ENCODE measurements around the gene STYXL2.
A peak's percentile ranks its signal among the peaks of the same experiment; 100 is the strongest.

STYXL2 gene

DNA sequence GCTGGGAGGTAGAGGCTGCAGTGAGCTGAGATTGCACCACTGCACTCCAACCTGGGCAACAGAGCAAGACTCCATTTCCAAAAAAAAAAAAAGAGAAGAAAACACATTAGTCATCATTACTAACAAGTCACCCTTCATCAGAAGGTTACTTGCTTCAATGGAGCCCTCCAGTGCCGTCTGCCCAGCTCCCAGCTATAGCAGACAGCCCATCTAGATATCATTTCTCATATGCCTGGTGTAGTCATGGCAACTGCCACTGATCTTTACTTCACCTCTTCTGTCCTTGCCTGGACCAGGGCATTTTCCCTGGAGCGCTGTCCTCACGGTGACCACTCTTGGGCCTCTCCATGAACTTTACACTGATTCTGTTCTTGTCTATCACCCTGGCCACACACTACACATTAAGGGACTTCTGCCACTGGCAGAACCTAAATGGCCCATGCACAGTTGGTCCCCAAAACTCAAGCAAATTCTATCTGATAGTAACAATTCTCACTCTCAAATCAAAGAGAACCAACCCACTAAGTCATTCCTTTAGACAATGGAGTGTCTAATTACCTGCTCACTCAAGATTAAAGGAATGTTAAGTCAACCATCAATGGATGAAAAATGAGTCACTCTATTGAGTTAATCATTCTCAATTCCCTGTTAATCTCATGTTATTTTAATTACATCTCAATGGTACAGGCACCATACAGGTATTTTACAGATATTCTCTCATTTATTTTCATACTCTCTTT lies 16.6 kb upstream of the STYXL2 start:
- DNase-seq (ENCODE audit: insufficient read length, low spot score) (no peak), FAIRE-seq (no peak)

DNA sequence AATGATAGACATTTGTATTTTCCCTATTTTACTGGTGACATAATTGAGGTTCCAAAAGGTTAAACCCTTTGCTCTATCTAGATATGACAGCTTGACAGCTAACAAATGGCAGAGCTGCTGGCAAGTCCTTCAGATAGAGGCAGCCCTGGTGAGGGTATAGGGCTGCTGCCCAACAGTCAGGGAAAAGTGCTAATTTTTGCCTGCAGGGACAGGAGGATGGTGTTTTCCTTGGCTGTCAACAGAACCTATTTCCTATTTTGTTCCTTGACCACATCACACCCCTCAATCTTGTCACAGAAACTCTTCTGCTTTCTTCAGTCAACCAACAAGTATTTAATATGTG lies 16.0 kb upstream of the STYXL2 start:
- DNase-seq (ENCODE audit: insufficient read length, low spot score) (no peak), FAIRE-seq (no peak)

DNA sequence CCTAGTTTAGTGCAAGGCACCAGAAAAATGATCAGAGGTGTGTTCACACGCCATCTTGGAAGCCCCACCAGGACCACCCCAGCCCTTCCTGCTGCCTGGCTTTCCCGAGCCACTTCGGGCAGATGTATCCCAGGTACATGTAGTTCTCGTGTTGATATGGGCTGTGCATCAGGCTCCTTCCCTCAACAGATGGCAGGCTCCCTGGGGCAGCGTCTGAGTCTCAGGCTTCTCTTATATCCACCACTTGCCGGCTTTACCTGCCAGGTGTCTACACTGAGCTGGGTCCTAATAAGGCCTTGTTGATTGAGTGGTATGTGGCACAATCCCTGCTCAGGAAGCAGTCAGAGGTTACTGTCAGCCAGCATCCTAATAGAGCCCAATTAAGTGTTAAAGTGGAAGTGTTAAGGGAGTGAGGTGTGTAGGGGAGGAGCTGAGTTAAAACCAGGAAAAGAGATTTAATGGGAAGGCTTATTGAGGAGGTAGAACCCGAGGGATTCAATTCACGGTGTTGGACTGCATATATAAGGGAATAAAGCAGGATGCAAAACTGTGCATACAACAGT lies 12.2 kb upstream of the STYXL2 start:
- DNase-seq (ENCODE audit: insufficient read length, low spot score) (no peak), FAIRE-seq (no peak)

DNA sequence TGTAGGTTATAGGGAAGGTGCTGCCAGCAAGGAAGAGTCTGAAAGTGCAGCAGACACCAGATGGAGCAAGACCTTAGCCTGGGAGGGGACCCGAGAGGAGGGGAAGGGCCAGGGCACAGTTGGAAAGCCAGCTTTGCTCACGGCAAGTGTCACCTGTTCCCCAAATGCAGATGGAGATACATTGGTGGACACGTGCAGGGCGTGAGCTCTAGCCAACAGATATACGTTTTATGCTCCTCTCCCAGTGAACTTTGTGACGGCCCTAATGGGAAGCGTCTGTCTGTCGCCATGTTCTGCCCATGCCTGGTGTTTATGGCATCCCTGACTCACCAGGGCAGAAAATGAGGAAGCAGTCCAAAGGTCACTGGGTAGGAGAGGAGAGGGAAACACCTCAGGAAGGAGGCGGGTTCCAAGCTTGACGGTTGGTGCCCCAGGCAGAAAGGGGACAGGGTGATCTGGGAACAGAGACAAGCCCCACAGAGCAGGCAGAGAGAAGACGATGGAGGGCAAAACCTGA lies 11.3 kb upstream of the STYXL2 start:
- DNase-seq (ENCODE audit: insufficient read length, low spot score) (no peak), FAIRE-seq (no peak)

DNA sequence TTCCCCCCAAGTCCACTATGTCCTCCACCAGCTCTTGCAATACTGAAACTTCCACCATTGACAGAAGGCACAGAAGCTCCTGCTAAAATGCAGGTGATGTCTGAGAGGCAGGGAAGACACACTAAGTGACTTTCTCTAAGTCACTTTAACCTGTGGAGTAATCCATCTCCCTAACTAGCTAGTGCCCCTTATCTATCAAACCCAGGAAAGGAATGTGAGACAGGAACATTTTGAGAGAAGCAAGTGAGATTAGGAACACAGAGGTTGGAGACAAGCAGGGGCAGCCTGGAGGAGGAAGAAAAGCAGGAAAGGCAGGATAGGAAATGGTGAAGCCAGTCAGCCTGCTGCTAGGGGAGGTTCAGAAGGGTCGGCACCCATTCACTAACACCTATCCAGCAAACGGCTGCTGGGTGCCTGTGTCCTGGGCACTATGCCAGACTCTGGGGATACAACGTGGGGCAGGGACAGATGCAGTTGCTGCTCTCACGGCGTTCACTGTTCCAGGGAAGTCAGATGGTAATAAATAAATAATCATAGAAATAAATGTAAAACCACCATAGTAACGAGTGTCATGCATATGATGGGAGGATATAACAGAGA lies 10.7 kb upstream of the STYXL2 start:
- no peak for FAIRE-seq

DNA sequence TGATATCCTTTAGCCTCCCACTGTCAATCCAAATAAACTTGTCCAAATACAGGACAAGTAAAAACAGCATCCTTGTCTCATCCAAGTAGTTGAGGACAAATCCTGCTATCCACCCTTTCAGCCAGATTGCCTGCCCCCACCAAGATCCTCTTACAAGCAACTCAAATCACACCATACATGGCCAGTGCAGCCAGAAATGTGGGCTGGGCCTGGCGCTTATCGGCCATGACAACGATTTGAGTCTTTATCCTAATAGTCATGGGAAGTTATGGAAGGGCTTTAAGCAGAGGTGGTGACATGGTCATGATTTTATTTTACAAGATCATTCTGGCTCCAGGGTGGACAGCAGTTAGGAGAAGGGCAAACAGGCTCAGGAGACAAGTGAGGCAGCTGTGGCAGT lies 10.0 kb upstream of the STYXL2 start:
- FAIRE-seq (no peak), DNase-seq (ENCODE audit: insufficient read length, low spot score) (no peak)

More for the DNA sequence above, 10.7 kb upstream of the STYXL2 start:
- no peak for DNase-seq (ENCODE audit: insufficient read length, low spot score)

DNA sequence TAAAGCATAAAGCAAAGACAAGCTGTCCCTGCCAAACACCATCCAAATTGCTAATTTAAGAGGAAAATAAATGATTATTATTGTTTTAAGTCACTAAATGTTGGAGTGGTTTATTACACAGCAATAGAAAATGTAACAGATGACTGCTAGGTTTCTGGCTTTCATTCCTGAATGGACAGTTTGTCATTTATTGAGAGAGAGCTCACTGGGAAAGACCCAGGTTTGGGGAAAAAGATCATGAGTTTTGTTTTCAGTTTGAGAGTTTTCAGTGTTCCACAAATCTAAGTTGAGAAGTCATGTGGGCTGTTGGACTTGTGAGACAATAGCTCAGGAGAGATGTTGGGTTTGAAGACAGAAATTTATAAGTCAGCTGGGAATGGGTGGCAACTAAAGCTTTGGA lies 9.1 kb upstream of the STYXL2 start:
- DNase-seq (ENCODE audit: insufficient read length, low spot score) (no peak), FAIRE-seq (no peak)

DNA sequence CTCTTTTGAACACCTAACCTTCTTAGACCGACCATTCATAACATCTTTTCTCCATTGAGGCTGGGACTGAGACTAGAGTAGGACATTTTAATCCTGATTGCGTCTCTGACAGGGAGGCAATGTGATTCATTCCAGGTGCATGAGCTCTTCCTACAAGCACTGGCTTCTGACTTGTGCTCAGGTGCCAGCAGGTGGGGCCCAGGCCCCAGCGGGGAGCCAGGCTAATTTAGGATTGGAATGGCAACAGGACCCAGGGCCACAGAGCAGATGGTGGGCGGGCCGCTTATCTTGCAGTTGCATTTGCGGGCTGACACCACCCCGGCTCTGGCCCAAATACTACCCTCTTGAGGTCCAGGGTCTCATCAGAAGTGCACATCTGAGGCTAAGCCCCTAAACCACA lies 7.8 kb upstream of the STYXL2 start:
- FAIRE-seq (no peak), DNase-seq (ENCODE audit: insufficient read length, low spot score) (no peak)

DNA sequence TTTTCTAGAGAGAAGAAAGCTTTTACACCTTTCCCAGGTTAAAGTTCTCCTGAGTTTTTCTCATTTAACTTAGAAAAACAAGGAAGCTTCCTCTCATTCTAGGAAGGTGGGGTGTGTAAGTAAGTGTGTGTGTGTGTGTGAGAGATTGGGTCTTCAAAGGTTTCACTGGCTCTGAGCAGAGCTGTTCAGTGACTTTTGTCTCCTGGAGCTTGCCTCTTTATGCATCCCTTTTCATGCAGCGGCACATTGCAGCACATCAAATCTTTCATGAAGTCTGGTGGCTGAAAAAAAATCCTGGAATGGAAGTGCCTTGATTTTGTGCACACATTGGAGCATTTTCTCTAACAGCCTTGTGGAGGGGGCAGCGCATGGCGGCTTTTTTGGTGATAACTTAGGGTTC lies 7.1 kb upstream of the STYXL2 start:
- FAIRE-seq (no peak), DNase-seq (ENCODE audit: insufficient read length, low spot score) (no peak)

DNA sequence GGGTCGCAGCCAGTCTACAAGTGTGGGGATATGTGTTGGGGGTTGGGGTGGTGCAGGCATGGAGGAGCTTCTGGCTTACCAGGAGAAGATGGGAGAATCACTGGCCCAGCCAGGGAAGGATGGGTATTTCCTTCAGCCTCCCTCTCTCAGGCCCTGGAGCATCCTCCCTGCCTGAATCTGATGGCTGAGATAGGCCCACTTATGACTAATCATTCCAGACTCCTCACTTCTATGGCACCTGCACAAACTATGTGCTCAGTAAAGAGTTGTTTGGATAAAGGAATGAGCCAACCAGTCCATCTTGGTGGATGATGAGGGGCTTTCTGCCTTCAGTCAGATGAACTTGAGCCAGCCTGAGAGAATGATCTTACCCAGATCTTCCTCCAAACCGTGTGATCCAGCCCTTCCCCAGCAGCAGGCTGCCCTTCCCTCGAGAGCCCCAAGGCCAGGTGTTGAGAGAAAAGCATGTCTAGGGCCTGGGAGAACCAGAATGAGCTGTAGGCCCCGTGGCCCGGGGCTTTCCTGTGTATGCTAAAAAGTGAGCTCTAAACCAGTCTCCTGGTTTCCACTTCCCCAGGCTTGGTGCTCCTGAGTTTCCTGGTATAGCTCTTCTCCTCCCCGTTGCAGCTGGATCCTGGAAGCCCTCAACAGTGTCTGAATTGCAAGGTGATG lies 5.0 kb upstream of the STYXL2 start:
- FAIRE-seq: no peak
- no peak for DNase-seq (ENCODE audit: insufficient read length, low spot score)

DNA sequence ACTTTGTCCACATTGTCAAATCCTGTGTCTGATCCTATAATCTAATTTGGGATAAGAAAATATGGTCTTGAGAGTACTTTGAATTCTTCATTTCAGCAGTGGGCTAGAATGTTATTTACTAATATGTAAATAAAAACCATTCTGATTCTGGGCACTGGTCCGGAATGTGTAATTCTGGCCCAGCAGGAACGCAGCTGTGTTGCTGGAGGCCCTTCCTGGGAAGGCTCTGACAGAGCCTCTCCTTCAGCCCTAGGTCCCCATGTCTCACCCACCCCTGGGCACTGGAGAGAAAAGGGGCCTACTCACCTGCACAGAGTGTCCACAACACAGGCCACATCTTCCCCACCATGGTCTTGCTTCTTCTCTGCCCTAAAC lies 3.9 kb upstream of the STYXL2 start:
- DNase-seq (ENCODE audit: insufficient read length, low spot score) (no peak), FAIRE-seq (no peak)

DNA sequence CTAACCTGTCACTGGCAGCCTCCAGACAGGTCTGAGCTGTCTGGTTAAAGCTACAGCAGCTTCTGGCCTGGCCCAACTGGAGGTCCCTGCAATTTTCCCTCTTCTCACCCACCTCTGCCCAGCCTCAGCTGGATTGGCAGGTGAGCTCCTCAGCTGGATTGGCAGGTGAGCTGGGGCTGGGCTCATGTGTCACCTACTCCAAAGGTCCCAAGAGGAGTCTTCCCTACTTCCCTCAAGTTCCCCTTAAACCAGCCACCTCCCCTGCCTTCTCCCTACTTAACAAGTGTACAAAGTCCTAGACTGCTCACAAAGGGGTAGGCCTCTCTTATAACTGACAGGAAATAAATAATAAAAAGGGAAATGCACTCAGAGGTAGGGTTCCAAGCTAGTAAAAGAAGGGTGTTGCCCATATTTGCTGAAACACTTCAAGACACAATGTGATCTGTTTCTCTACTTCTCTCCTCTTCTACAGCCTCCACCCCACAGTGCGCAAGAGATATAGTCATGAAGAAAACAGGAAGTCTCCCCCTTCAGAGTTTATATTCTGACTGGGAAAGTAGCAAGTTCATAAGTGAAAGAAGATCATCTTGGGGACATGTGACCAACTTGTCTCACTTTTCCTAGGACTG lies 3.4 kb upstream of the STYXL2 start, which contains the start of gene GPA33:
Gene GPA33, minus strand, starts transcription at position 64 of the 629 bp plus-strand sequence. CDS start 90 bp downstream, outside the sequence.
- no peak for DNase-seq (ENCODE audit: insufficient read length, low spot score)
- FAIRE-seq: no peak

DNA sequence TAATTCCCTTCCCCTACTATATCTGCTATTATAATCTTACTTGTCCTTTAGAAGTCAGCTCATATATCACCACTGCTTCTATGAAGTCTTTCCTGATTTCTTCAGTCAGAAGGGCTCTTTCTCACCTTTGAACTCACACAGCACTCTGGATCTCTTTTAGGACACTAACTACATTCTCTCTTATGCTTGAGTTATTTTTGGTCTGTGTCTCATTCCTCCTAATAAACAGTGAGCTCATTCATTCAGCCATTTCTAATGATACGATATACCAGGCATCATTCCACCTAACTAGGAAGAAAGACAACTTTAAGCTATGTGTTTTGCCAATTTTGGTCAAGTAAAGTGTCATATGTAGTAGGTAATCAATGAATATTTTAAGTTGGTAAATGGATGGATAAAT lies 1.2 kb upstream of the STYXL2 start:
- no peak for DNase-seq (ENCODE audit: insufficient read length, low spot score)
- FAIRE-seq: no peak

DNA sequence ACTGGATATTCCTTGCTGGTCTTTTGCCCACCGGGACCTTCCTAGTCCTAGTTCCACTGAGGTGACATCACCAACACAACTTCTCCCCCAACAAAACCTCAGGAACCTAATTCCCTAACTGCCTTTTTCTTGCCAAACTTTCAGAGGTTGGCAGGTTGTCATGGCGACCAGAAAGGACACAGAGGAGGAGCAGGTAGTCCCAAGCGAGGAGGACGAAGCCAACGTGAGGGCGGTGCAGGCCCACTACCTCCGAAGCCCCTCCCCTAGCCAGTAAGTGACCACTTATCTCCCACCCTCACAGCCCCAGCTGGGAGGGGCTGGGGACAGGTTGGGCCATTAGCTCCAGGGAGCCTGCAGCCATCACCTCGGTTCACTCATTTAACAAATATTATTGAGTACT lies 815 bp downstream of the STYXL2 start:
- no peak for FAIRE-seq
- DNase-seq (ENCODE audit: insufficient read length, low spot score): no peak

DNA sequence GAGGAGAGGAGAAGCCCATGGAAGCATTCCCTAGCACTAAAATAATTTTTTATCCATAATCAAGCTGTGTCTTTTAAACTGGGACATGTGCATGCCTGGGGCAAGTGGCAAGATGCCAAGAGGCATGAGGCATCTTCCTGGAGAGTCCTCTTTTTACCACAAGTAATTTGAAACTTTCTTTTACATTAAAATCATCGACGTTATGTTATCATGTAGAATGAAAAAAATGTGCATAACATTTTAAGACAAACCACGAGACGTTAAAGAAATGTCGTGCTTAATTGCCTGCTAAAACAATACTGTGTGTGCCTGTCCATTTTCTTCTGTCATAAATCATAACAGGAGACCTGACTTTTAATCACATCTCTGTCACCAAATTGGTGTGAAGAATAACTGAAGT lies 1.5 kb downstream of the STYXL2 start:
- FAIRE-seq: peak; percentile 71

DNA sequence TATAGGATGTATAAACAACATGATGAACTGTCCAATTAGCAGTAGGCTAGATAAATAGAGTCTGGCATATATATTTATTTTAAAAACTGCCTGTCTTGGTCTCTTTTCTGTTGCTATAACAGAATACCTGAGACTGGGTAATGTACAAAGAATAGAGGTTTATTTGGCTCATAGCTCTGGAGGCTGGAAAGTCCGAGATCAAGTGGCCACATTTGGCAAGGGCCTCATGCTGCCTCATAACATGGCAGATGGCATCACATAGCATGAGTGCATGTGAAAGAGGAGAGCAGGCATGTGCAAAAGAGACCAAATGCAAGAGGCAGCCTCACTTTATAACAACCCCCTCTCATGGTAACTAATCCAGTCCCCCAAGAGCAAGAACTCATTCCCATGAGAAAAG lies 6.0 kb downstream of the STYXL2 start:
- FAIRE-seq: no peak

More for the DNA sequence above, 1.5 kb downstream of the STYXL2 start:
- peak; percentile 70 for DNase-seq (ENCODE audit: insufficient read length, low spot score)

DNA sequence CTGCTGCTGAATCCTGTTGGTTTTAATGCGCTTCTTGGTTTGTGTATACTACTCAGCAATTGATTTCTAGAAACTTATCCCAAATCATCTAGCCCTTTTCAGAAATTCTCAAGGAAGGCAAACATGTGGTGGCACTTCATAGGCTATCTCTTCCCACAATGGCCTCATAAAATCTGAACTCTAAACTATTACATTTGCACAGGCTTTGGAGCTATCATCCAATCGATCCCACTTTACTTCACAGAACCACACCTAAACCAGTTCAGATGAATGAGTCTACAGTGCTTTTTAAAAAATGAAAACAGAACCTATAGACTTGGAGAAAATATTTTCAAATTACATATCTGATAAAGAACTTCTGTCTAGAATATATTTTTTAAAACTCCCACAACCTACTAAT lies 6.9 kb downstream of the STYXL2 start:
- FAIRE-seq: no peak
- DNase-seq (ENCODE audit: insufficient read length, low spot score): no peak

More for the DNA sequence above, 6.0 kb downstream of the STYXL2 start:
- DNase-seq (ENCODE audit: insufficient read length, low spot score): no peak

DNA sequence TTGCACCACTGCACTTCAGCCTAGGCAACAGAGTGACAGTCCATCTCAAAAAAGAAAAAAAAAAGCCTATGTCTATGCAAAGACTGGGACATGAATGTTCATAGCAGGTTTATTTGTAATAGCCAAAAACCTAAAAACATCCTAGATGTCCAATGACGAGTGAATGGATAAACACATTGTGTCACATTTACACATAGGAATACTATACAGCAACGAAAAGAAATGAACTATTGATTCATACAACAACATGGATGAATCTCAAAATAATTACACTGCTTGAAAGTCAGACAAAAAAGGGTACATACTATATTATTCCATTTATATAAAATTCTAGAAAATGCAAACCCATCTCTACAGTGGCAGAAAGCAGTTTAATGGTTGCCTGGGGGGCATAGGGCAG lies 7.9 kb downstream of the STYXL2 start:
- FAIRE-seq (no peak), DNase-seq (ENCODE audit: insufficient read length, low spot score) (no peak)

DNA sequence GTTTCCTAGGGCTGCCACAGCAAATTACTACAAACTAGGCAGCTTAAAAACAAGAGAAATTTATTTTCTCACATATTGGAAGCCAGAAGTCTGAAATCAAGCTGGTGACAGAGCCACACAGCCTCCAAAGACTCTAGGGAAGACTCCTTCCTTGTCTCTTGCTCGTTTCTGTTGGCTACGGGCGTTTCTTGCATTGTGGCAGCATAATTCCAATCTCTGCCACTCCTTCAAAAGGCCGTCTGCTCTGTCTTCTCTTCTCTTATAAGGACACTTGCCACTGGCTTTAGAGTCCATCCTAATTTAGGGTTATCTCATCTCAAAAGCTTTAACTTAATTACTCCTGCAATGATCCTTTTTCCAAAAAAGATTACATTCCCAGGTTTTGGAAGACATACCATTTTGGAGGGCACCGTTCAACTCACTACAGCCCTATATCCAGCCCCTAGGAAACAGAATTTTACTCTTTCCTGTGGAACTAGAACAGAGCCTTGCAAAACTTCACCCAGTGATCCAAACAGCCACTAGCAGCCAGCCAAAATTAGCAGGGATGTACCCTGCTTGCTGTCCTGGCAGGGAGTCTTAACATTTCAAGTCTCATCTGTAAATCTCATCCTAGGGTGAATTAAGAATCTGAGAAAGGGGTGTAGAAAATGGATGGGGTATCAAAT lies 9.2 kb downstream of the STYXL2 start:
- no peak for DNase-seq (ENCODE audit: insufficient read length, low spot score)
- FAIRE-seq: no peak

DNA sequence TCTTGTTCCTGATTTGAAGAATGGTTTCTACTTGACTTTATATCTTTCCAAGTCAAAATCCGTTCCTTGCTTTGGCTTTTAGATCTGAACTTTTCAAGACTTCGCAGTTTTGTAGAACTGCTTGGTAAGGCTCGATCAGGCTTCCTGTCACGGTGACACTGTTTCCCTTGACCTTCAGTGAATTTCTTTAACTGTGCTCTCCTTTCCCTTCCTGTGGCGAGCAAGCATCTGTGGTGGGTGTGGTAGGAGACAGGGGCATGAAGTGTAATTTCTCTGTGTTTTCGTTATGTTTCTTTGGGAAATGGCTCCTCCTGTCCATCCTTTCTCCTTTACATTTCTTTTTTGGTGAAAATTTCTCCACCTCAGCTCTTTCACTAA lies 10.4 kb downstream of the STYXL2 start:
- DNase-seq (ENCODE audit: insufficient read length, low spot score) (no peak), FAIRE-seq (no peak)
